Gastrocnemius medialis (tissue), 4 donors: ENCODE data around the gene TMEM92. TPM values are rescaled to one million over a fixed set of nuclear protein-coding genes. Genes with fewer than 3 reads are reported as not detected.
"Not testable (repeated sequence)": the region's sequence is repeated elsewhere in the genome, so short reads cannot be mapped to it uniquely, and the experiment has no call there.

Experiments
- ATAC-seq, 2 donors: fragments of 150-250 bp; one replicate each; pipeline ENCODE4 v1.9.1; 2016
- DNase-seq, 2 donors: peaks; one replicate each; pipeline ENCODE4 v3.0.0-alpha.2; 2019
- H3K27ac ChIP-seq, 4 donors: fragments of 200-600 bp; sonication (generic); 1 replicate in 1 of 4; 2 replicates in 3 of 4; pipeline ENCODE4 v1.5.1; 2016 to 2018; ENCODE audit warnings: mild to moderate bottlenecking in 2 of 4, moderate library complexity in 1 of 4
- H3K27me3 ChIP-seq, 3 donors: fragments of 200-600 bp; sonication (generic) in 2 of 3; 1 replicate in 1 of 3; 2 replicates in 2 of 3; pipeline versions ENCODE4 v1.5.1 to v1.6.0; 2016 to 2019; ENCODE audit warnings: mild to moderate bottlenecking in 1 of 3, moderate library complexity in 1 of 3
- H3K36me3 ChIP-seq, 2 donors: fragments of 200-600 bp; sonication (generic) in 1 of 2; one replicate each; pipeline ENCODE4 v1.5.1; 2017 to 2018
- H3K4me1 ChIP-seq, 2 donors: fragments of 200-600 bp; sonication (generic) in 1 of 2; one replicate each; pipeline ENCODE4 v1.5.1; 2016 to 2017; ENCODE audit warnings: mild to moderate bottlenecking in 2 of 2
- H3K4me3 ChIP-seq, 4 donors: fragments of 200-600 bp; sonication (generic) in 3 of 4; 1 replicate in 1 of 4; 2 replicates in 3 of 4; pipeline ENCODE4 v1.5.1; 2016 to 2019; ENCODE audit warnings: mild to moderate bottlenecking in 2 of 4
- H3K9me3 ChIP-seq, 3 donors: fragments of 200-600 bp; sonication (generic) in 2 of 3; 1 replicate in 1 of 3; 2 replicates in 2 of 3; pipeline ENCODE4 v1.5.1; 2016 to 2019
- CTCF ChIP-seq, 5 experiments: fragments of 450-650 bp in 3 of 5; fragments of 200-600 bp in 2 of 5; sonication (generic) in 2 of 5; IDR thresholded peaks in 4 of 5; conservative IDR thresholded peaks in 1 of 5; 1 replicate in 4 of 5; 2 replicates in 1 of 5; pipeline ENCODE4 v1.5.1; 2016 to 2019; ENCODE audit warnings: antibody characterized with exemption in 5 of 5, mild to moderate bottlenecking in 3 of 5, moderate library complexity in 3 of 5
- POLR2A ChIP-seq, 2 donors: fragments of 450-650 bp; IDR thresholded peaks; one replicate each; pipeline ENCODE4 v1.6.1; 2017; ENCODE audit warnings: antibody characterized with exemption in 2 of 2, mild to moderate bottlenecking in 2 of 2, moderate library complexity in 2 of 2
- in situ Hi-C, 4 donors: fragments of 200-750 bp; cut with MboI; loops; one replicate each; pipeline versions ENCODE4 v1.15.0 to v1.8.0; 2017; ENCODE audit warnings: low sequenced_read_pairs in 4 of 4
- intact Hi-C: fragments of 100-400 bp; cut with DNase I; formaldehyde crosslinking; loops from one replicate; pipeline ENCODE4 v1.15.1; 2023; ENCODE audit warnings: low total_unique reads
- total RNA-seq, 4 donors: library from RNA; depleted of rRNA; stranded (reverse); fragments of >200 nt; gene quantifications; one replicate each; pipeline versions ENCODE4 v1.1.0 to v1.2.3, GENCODE V29; 2016

TMEM92 gene
- total RNA-seq, 4 donors from 2014 or later = not detected

- in situ Hi-C loops (loop anchor here in 2 of 4 donors (5.0 to 10.0 kb wide), 2 partner anchors 88 to 270 kb away; no protein-coding TSS in a partner anchor), intact Hi-C loops (loop anchor here (10.0 kb wide), 1 partner anchor 200 kb away; the partner anchor contains the start of gene PDK2)
- no peak for ATAC-seq
These were observed 20.8 kb downstream of the TMEM92 start for GRCh38 chr17:50295021-50295420.

GRCh38 chr17:50297407-50297865, 23.2 kb downstream of the TMEM92 start:
- Histone ChIP-seq H3K4me1 (no peaks in the 10 kb centered on the region), H3K27me3 (peaks cover 0 to 2% (median 0%) of the 10 kb centered on the region in 3 donors), H3K27ac (no peak overlapping the region), H3K4me3 (no peak overlapping the region), H3K9me3 (no peaks in the 10 kb centered on the region), H3K36me3 (no peaks in the 10 kb centered on the region)
- DNase-seq (peak; percentile 57 to 63), ATAC-seq (peak; percentile 77 to 87)
- in situ Hi-C loops (loop anchor here in 2 of 4 donors (5.0 to 10.0 kb wide), 2 partner anchors 90 to 273 kb away; no protein-coding TSS in a partner anchor), intact Hi-C loops (loop anchor here (1.0 to 10.0 kb wide), 3 partner anchors 25 to 203 kb away; partner anchors contain the start of gene PDK2)
- TF ChIP-seq CTCF (IDR thresholded peaks at IDR 0.05 in 4 of 5, conservative IDR thresholded peaks at IDR 0.05 in 1 of 5) = peak; percentile 82 to 93 (median 91)
- no peak for TF ChIP-seq POLR2A (IDR thresholded peaks at IDR 0.05)

More at GRCh38 chr17:50295021-50295420, 20.8 kb downstream of the TMEM92 start:
- Histone ChIP-seq H3K27ac (no peak overlapping the region), H3K27me3 (peaks cover 0 to under 1% (median 0%) of the 10 kb centered on the region in 3 donors), H3K4me3 (no peak overlapping the region), H3K9me3 (no peaks in the 10 kb centered on the region), H3K36me3 (no peaks in the 10 kb centered on the region), H3K4me1 (no peaks in the 10 kb centered on the region)
- no peak for DNase-seq
- TF ChIP-seq POLR2A (IDR thresholded peaks at IDR 0.05) (no peak), CTCF (IDR thresholded peaks at IDR 0.05 in 4 of 5, conservative IDR thresholded peaks at IDR 0.05 in 1 of 5) (no peak)

- peak in 1 of 2 donors; percentile 6 for ATAC-seq
- in situ Hi-C loops (loop anchor here in 2 of 4 donors (5.0 to 10.0 kb wide), 2 partner anchors 91 to 273 kb away; no protein-coding TSS in a partner anchor), intact Hi-C loops (loop anchor here (10.0 kb wide), 1 partner anchor 203 kb away; the partner anchor contains the start of gene PDK2)
- no peak for DNase-seq
- Histone ChIP-seq H3K36me3 (no peaks in the 10 kb centered on the region), H3K27ac (no peak overlapping the region), H3K9me3 (no peaks in the 10 kb centered on the region), H3K27me3 (peaks cover 0 to 2% (median 0%) of the 10 kb centered on the region in 3 donors), H3K4me1 (no peaks in the 10 kb centered on the region), H3K4me3 (no peak overlapping the region)
- TF ChIP-seq POLR2A (IDR thresholded peaks at IDR 0.05) = no peak
- TF ChIP-seq CTCF (IDR thresholded peaks at IDR 0.05 in 4 of 5, conservative IDR thresholded peaks at IDR 0.05 in 1 of 5) = no peak
These were observed 23.8 kb downstream of the TMEM92 start for GRCh38 chr17:50298018-50298417.

GRCh38 chr17:50299776-50300175, 25.5 kb downstream of the TMEM92 start:
- Histone ChIP-seq H3K4me1 (no peaks in the 10 kb centered on the region), H3K9me3 (no peaks in the 10 kb centered on the region), H3K27me3 (peaks cover 0 to 2% (median 0%) of the 10 kb centered on the region in 3 donors), H3K36me3 (no peaks in the 10 kb centered on the region), H3K27ac (no peak overlapping the region), H3K4me3 (no peak overlapping the region)
- intact Hi-C loops (loop anchor here (10.0 kb wide), 1 partner anchor 205 kb away; the partner anchor contains the start of gene PDK2), in situ Hi-C loops (loop anchor here in 2 of 4 donors (5.0 to 10.0 kb wide), 2 partner anchors 92 to 275 kb away; no protein-coding TSS in a partner anchor)
- no peak for DNase-seq
- ATAC-seq = no peak
- no peak for TF ChIP-seq POLR2A (IDR thresholded peaks at IDR 0.05)
- no peak for TF ChIP-seq CTCF (IDR thresholded peaks at IDR 0.05 in 4 of 5, conservative IDR thresholded peaks at IDR 0.05 in 1 of 5)

- in situ Hi-C loops, H3K4me1 ChIP-seq, H3K36me3 ChIP-seq, DNase-seq, H3K27ac ChIP-seq, ATAC-seq, intact Hi-C loops, H3K4me3 ChIP-seq, H3K27me3 ChIP-seq, H3K9me3 ChIP-seq: not testable (repeated sequence)
These were observed 26.6 kb downstream of the TMEM92 start for GRCh38 chr17:50300824-50301223.
